Activated CD4-positive, alpha-beta T cell treated with anti-CD3 and anti-CD28 coated beads, Interleukin-2, amount 50 U/mL, for 1 hour (primary cell): Measurements from ENCODE around the gene AJM1.

Experiments used
- DNase-seq: peaks from one replicate; pipeline ENCODE4 v3.0.0-alpha.2; 2020

The AJM1 gene

DNA sequence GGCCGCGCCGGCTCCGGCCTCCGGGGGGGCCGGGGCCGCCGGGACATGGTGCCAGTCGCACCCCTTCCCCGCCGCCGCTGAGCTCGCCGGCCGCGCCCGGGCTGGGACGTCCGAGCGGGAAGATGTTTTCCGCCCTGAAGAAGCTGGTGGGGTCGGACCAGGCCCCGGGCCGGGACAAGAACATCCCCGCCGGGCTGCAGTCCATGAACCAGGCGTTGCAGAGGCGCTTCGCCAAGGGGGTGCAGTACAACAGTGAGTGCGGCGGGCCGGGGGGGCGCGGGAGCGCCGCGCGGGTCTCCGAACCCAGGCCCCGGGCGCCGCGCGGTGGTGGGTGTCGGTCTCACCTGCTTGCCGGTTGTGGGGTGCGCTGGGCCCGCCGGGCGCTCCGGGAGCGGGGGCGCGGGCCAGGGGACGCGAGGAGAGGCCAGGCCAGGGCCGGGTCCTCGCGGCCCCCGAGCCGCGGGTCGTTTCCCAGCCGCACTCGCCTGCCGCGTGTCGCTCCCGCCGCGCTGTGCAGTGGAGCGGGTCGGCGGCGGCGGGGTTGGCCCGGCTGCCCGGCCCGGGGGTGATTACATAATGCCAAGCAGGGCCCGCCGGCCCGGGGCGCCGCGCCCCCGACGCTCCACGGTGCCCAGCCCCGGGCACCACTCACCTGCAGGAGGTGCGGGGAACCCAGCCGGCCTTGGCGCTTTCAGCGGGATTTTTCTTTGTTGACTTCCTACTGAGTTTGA lies 34.0 kb upstream of the AJM1 start:
- peak; percentile 49 for DNase-seq

DNA sequence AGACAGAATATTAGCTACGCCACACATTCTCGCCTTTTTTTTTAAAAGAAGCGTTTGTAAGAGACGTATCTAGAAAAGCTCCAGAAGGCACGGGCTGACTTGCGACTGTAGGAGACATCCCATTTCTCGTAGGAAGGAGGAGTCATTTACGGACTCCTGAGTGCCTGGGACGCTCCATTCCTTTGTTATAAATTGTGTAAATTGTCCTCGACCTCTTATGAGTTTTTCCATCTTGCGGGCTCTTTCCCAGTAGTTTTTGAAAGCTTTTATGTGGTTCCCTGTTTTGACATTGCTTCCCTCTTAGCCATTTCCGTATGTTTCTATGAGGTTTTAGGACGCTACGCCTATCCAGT lies 33.5 kb upstream of the AJM1 start:
- DNase-seq = no peak

DNA sequence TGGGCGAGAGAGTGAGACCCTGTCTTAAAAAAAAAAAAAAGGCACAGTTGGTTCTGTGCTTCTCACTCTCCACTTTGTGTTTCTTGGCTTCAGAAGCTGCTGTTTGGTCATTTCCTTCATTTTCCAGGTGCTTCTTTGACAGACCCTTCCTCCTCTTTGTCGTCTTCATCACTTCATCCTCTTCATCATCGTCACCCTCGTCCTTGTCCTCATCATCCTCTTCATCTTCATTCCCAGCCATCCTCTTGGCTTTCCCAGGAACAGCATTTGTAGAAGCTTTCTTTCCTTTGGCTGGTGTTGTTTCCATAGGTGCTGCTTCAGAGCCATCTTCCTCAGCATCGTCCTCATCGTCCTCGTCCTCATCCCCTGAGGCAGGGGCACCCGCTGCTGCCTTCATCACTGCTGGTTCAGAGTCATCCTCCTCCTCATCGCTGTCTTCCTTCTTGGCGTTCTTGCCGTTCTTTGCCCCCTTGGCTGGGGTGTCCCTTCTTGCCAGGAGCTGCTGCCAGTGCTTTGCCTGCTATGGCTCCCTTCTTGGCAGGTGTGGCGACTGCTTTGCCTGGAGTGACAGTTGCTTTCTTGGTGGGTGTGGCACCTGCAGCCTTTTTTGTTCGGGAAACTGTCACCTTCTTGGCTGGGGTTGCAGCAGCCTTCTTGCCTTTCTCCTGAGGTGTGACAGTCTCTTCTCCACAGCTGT lies 27.4 kb upstream of the AJM1 start:
- no peak for DNase-seq

DNA sequence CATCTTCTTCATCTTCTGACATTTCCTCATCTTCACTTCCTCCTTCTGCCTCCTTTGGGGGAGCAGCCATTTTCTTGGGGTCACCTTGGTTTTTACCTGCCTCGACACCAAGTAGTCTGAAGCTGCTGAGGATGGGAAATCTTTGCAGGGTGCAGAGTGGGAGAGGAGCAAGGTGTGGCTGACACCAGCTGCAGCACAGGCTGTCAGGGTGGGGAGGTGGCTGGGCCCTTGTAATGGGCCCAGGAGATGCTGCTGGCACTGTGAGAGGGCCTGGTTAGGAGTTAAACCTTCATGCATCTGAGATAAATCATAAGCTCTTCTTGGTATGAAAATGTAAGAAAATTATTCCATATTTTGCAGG lies 26.9 kb upstream of the AJM1 start:
- DNase-seq = no peak

DNA sequence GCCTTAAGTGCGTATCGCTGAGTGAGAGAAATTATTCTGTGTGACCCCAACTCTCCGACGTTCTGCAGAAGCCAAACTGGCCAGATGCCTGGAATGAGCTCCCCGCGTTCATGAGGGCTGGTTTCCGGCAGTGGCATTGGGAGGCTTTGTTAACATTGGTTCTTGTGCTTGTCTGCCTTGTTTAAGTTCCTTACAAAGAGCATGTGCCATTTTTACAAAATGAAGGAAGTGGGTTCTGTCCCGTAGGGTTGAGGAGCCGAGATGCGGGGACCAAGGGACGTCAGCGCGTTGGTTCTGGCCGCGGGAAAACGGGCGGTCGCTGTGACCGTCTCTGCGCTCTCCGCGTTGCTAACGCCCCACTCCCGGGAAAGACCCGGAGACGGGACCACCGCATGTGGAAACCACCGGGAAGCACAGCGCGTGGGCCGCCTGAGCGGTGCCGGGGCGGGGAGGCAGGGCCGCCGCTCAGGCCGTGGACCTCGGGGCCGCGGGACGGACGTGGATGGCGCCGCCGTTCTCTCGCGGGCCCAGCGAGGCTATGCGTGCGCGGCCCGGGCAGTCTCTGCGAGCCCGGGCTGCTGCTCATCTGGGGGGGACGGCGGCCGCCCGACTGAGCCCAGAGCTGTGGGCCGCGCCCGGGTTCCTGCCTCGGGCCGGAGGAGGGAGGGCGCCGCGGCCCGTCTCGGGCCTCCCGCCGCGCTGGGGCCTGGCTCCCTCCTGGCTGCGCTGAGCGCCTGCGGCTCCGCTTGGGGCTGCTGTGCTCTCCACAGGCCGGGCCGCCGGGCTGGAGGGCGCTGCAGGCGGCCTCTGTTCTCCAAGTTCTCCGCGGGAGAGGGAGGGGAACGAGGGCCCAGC lies 21.1 kb upstream of the AJM1 start:
- DNase-seq = no peak

DNA sequence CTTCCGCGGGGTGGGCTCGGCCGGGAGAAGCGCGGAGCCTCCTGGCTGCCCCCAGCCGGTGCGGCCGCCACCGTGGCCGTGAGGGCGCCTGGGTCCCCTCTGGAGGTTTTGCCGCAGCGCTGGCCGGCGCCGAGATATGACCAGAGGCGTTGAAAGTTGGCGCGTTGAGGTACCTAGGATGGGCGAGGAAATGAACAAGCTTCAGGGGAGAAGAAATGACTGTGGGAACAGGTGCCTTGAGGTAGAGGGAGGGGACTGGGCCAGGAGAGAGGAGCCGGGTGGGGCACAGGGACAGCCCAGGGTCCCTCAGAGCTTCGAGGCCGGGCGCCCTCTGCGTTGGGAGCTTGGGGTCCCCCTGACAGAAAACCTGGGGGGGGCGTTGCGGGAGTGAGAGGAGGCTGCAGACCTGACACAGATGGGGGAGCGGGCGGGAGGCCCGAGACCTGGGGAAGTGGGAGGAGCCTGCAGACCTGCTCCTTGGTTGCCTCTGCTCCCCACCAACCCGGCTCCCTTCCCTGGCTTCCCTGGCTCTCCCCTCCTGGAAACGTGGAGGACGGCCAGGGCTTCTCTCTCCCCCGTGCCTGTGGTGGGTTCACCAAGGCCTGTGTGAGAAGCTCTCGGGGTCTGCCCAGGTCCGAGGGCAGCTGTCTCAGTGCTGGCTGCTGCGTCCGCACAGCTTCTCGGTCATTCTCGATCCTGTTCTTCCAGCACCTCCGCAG lies 20.3 kb upstream of the AJM1 start:
- DNase-seq = no peak

DNA sequence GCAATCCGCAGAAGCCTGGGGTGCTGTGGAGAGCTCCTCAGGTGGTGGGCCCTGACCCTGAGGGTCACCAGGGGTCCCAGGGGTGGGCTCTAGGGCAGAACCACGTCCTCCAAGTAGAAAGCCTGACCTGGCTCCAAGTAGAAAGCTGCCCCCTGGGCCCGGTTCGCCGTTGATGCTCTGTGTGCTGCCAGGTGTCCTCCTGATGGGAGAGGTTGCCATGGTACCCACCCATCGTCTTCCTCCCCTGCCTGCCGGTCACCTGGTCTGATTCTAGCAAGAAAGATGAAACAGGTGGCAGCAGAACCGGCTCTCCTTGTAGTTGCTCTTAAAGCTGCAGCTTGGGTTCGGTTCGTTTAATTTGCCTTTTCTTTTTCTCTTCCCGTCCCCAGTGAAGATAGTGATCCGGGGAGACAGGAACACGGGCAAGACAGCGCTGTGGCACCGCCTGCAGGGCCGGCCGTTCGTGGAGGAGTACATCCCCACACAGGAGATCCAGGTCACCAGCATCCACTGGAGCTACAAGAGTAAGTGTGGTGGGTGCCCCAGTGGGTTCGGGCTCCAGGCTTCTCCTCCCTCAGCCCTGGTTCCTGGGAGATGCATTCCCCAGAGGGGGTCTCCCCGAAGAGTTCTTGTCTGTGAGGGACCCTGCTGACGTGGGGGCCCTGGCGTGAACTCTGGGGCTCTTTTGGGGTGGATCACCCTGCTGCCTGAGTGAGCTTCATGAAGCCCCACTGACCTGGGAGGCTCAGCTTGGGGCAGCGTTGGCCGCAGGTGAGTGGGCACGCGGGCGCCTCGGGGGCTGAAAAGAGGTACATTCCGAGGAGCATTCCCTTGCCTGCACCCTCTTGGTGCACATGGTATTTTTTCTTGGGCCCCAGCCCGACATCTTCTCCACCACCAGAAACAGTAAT lies 18.9 kb upstream of the AJM1 start:
- DNase-seq = no peak

DNA sequence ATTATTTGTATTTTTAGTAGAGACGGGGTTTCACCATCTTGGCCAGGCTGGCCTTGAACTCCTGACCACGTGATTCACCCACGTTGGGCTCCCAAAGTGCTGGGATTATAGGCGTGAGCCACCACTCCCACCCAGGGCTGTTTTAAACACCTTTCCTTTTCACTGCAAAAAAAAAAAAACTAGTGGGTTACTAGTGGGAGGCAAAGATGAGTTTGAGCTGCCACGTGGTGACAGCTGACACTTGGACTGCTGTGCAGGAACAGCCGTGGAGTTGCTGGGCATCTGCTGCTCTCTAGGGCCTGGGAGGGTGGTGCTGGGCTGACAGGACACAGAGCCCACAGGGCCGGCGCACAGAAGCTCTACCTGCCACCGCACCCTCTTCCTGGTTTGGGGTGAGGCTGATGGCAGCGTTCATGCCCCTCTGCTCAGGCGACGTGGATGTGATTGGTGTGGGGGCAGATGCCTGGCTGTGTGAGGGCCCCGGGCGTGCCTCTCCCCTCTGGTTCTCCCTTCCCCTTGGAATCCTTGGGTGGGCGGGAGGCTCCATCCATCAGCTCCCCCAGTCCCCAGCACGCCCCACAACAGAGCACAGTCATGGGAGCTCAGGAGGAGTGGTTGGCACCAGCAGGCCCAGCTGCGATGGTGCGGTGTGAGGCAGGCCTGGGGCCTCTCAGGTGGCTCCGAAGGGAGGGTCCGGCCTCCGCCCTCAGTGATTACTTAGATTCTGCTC lies 17.6 kb upstream of the AJM1 start:
- DNase-seq = no peak

DNA sequence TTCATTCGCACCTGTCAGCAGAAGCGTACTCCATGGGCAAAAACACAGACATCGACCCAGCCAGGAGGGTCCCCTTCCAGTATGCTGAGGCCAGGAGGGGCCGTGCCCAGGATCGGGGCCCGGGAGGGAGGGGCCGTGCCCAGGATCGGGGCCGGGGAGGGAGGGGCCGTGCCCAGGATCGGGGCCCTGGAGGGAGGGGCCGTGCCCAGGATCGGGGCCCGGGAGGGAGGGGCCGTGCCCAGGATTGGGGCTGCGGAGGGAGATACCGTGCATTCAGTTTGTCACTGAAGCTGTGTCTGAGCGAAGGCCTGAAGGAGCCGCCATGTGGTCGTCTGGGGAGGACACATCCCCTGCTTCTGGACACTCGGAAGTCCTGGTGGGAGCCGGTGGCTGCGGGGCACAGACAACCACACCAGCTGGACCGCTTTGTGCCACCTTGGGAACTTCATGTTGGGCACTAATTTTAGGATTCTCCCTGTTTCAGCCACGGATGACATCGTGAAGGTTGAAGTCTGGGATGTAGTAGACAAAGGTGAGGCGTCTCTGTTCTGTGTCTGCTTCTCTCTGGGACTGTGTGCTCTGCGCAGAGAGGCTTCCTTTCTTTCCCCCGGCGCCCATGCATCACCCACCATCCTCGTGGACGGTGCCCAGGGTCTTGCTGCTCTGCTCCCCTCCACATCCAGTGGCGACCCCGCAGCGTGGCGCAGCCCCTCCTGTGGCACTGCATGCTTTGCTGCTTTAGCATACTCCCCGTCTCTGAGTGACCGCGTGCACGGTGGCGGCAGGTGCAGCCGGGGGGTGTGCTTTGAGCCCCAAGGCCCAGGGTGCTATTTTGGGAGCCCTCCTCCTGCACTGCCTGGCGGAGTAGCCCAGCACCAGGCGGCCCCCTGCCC lies 16.7 kb upstream of the AJM1 start:
- no peak for DNase-seq

DNA sequence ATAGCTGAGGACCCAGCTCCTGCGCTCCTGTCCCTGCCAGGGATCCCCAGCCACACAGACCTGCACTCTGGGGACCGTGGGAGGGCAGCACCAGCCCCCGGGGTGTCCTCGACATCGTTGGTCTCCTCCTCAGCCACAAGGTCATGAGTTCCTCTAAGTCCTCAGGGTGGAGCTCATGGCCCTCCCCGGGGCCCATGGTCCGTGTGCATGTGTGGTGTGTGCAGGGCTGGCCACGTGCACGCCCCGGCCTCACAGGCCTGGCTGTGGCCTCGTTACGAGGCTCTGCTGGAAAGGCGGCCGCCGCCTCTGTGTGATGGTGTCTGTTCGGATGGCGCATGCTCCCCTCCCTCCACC lies 16.1 kb upstream of the AJM1 start:
- DNase-seq = no peak

DNA sequence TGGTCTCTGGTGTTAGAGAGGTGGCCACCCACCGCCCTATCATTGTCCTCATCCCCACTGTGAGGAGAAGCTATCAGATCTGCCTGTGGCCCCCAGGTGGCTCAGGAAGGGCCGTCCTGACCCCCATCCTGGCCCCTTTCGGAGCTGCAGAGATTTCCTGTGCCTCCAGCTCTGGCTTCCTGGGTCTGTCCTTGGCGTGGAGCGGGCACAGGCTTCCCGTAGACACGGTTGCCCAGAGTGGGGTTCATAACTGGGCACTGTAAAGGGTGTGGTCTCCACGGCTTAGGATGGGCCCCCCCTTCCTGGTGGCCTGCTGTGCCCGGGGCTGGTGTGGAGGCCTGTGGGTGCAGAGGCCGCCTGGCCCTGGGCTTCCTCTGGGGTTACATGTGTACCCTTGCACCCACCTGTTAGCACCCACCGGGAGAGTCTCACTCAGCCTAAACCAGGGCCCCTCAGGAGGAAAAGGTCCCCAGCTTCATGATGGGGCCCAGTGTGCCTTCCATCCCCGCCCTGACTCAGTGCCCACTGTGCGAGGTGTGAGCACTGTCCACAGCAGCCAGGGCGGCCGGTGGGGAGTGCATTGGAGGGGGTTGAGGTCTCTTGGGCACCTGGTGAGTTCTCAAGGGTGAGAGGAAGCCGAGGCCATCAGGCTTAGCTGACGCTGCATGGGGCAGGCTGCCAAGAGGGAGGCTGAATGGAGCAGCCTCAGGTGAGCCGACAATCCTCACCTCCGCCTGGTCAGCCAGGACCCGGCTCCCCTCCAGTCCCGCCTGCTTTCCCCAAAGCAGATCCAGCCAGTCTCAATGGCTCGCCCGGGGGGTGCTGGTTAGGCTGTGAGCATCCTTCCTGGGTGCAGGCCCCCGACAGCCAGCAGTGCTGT lies 15.3 kb upstream of the AJM1 start:
- no peak for DNase-seq

DNA sequence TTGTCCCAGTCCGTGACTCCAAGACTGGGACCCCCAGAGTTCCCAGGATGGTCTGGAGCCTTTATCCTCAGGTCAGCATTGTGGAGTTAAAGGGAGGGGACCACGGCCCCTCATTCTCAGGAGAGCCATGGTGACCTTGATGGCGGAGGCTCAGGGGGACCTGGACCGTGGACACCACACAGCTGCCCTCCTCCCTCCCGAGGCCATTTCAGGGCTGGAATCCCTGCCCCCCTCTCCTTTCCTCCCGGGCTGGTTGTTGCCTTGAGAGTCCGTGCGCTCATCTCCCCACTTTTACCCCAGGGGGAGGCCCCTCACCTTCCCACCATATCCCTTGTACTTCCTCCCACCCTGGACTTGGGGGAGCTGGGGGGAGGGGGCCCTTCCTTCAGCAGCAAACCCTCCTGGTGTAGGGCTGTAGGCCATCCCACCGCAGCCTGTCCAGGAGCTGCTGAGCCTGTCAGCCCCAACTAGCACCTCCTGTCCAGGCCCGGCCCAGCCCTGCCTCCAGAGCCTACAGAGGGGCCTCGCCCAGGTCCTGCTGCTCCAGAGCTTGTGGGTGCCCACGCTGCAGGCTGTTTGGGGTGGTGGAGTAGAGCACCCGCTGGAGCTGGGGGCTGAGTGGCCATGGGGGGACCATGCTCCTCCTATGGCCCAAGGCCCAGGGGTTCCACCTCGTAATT lies 14.3 kb upstream of the AJM1 start:
- DNase-seq = no peak

DNA sequence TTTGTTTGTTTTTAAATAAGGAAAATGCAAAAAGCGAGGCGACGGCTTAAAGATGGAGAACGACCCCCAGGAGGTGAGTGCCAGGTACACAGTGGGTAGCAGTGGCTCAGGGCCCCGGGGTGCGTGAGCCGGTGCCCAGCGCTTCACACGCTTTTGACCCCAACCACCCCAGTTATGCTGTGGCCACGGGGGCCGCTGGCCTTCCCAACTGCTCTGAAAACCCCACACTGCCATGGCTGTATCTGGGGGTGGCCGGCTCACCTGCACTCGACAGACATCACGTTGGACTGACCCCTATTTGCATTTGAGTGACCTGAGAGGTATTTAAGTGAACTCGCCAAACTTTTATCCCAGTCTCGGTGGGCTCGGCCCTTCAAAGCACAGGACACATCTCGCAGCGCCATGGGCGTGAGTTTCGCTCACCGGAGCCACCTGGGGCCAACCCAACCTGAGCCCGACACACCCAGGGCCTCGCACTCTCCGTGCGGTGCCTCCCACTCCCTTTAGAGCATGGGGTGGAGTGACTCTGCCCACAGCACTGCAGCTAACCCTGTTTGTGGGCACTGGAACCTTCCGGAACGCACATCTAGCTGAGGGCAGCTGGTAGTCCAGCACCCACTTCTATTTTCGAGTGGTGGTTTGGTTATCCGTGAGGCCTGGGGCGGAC lies 13.7 kb upstream of the AJM1 start:
- no peak for DNase-seq

DNA sequence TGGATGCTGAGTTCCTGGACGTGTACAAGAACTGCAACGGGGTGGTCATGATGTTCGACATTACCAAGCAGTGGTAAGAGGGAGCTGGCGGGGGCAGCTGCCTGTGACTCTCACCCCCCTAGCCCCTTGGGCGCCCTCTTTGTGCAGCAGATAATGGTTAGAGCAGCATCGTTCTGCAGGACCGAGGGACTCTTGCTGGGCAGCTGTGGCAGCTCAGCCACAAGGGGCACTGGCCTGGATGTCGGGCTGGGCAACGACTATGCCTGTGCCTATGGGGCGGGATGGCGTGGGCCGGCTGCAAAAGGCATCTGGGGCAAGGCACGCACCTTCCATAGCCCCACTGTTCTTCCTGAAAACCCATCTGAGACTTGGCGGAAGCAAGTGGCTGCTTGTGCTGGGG lies 12.9 kb upstream of the AJM1 start:
- DNase-seq = no peak

DNA sequence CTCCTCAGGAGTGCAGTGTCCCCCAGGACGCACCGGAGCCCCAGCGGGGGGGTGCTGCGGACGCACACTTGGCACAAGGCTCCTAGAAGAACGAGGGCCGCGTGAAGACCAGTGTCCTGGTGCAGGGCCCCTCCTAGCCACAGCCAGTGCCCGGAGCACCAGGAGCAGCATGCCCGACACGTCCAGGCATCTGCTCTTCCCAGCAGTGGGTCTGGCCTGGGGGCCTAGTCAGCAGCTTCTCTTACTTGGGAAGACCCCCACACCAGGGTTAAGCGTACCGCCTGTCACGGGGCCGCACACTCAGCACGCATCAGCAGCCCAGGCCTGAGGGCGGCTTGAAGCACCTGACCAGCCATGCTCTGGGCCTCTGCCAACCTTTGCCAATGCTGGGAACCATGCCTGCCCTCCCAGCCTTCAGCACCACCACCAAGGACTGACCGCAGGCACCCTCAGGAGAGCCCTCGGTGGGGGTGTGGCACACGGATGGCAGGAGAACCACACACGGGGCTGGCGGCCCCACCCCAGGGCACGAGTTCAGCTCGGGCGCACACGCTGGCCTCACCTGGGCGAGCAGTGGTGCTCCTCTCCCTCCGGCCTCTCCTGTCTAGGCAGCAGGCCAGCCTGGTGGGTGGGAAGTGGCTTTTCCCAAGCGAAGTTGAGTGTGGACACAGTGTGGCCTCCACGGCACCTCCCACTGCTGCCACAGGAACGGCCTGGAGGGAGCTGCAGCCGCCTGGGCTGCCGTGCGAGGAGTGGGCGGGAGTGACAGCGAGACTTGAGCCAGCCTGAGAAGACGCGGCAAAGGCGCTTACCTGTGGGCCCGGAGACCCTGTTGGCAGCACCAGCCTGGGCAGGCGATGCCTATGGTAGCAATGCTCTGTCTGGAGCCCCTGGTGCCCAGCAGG lies 12.0 kb upstream of the AJM1 start:
- no peak for DNase-seq

DNA sequence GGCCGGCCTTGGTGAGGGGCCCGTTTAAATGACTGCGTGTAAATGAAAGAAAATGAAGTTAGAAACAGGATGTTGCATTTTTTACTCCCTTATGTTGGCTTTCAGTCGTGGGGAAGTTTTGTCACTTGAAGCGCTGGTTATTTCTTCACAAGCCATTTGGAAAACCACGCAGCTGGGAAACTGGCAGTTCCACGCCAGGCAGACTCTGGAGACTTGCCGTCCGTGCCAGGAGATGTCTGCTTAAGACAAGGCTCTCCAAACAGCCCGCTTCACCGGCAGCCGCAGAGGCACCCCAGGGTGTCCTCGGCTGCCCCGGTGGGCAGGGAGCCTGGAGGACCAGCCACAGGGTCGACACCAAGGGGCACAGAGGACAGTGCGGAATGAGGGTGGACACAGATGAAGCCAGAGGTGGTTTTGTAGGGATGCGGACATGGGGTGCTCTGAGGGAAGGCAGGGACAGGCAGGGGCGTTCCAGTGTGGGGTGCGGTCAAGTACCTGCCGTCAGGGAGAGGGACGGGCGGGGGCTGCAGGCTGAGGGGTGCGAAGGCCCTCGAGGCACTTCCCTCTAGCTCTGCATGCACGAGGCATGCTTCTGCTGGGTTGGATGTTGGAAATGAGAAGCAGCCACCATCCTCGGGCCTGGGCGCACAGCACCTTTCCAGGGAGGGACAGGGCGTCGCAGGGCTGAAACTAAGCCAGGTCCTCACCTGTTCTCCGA lies 11.1 kb upstream of the AJM1 start:
- no peak for DNase-seq

DNA sequence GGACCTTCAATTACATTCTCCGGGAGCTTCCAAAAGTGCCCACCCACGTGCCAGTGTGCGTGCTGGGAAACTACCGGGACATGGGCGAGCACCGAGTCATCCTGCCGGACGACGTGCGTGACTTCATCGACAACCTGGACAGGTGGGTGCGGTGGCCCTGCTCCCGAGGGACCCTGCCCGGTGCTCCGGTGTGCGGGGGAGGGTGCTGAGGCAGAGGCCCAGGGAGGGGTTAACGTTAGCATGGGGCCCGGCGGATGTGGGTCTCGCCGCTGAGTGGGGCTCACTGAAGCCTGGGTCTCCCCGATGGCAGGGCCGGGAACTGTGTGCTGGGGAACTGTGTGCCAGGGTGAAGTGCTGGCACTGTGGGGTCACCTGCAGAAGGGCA lies 10.6 kb upstream of the AJM1 start:
- no peak for DNase-seq
